CD4-positive, alpha-beta T cell (primary cell): ENCODE data around the gene RYR3. TPM values are rescaled to one million over a fixed set of nuclear protein-coding genes. Genes with fewer than 3 reads are reported as not detected.

ENCODE experiments used
- ATAC-seq: fragments of 200-7000 bp; cut with Tn5 transposase; one replicate; pipeline ENCODE4 v1.10.0; 2022; ENCODE audit warnings: mild to moderate bottlenecking; ENCODE audit not compliant: poor library complexity
- CTCF ChIA-PET: fragments of 350-600 bp; sonication (Branson Sonifier 250); formaldehyde crosslinking; loops from one replicate; lab custom pipeline; 2021; ENCODE audit warnings: antibody characterized with exemption, inconsistent platforms; lab: Charles Lee
- POLR2A ChIA-PET: fragments of 350-600 bp; sonication (Branson Sonifier 250); formaldehyde crosslinking; loops from one replicate; lab custom pipeline; 2021; ENCODE audit warnings: antibody characterized with exemption, inconsistent platforms; lab: Charles Lee
- DNase-seq, 14 experiments: peaks; one replicate each; pipeline ENCODE4 v3.0.0-alpha.2; 2013 to 2020; ENCODE audit warnings: mixed read lengths in 2 of 14
- H3K27ac ChIP-seq, 2 donors: one replicate each; pipeline versions ENCODE4 v1.5.1 to v1.7.0; 2013; ENCODE audit warnings: low read length in 2 of 2, low read depth in 1 of 2, mild to moderate bottlenecking in 1 of 2
- H3K27me3 ChIP-seq, 2 experiments: 1 replicate in 1 of 2; 2 replicates in 1 of 2; pipeline versions ENCODE4 v1.6.1 to v1.7.0; 2013; ENCODE audit warnings: low read length in 2 of 2, control low read depth in 1 of 2, mild to moderate bottlenecking in 1 of 2, moderate library complexity in 1 of 2; ENCODE audit not compliant: insufficient read depth in 2 of 2, control insufficient read depth in 1 of 2
- H3K36me3 ChIP-seq: one replicate; pipeline ENCODE4 v1.6.1; 2013; ENCODE audit warnings: low read length, control low read depth; ENCODE audit not compliant: insufficient read depth
- H3K4me1 ChIP-seq: one replicate; pipeline ENCODE4 v1.6.1; 2013; ENCODE audit warnings: low read length, control low read depth; ENCODE audit not compliant: insufficient read depth
- H3K4me3 ChIP-seq: one replicate; pipeline ENCODE4 v1.5.1; 2013; ENCODE audit warnings: mild to moderate bottlenecking, low read length, moderate library complexity
- H3K9me3 ChIP-seq, 2 experiments: 1 replicate in 1 of 2; 2 replicates in 1 of 2; pipeline versions ENCODE4 v1.6.1 to v1.7.0; 2013; ENCODE audit warnings: low read length in 2 of 2, mild to moderate bottlenecking in 2 of 2, control low read depth in 1 of 2, moderate library complexity in 1 of 2; ENCODE audit not compliant: control insufficient read depth in 1 of 2, insufficient read depth in 1 of 2
- H3K27ac Mint-ChIP-seq: one replicate; pipeline ENCODE4 v1.8.0; 2020; ENCODE audit warnings: mixed read lengths
- H3K27me3 Mint-ChIP-seq: one replicate; pipeline ENCODE4 v1.8.0; 2021; ENCODE audit warnings: mixed read lengths
- H3K36me3 Mint-ChIP-seq: one replicate; pipeline ENCODE4 v1.8.0; 2021; ENCODE audit warnings: low read depth, mixed read lengths
- H3K4me1 Mint-ChIP-seq: one replicate; pipeline ENCODE4 v1.8.0; 2021; ENCODE audit warnings: low read depth, mixed read lengths
- H3K4me3 Mint-ChIP-seq: one replicate; pipeline ENCODE4 v1.8.0; 2020; ENCODE audit warnings: mild to moderate bottlenecking, mixed read lengths
- H3K9me3 Mint-ChIP-seq: one replicate; pipeline ENCODE4 v1.8.0; 2020; ENCODE audit warnings: mixed read lengths
- CTCF ChIP-seq: fragments of 200-600 bp; IDR thresholded peaks from one replicate; pipeline ENCODE4 v1.8.0; 2022; ENCODE audit warnings: antibody characterized with exemption, mild to moderate bottlenecking
- intact Hi-C, 2 experiments: fragments of 100-400 bp; cut with DNase I in 1 of 2; cut with micrococcal nuclease in 1 of 2; formaldehyde crosslinking; loops; one replicate each; pipeline versions ENCODE4 v1.15.1 to v1.9.0; 2023 to 2025; cut with DNase I, micrococcal nuclease
- total RNA-seq, 174 experiments: library from RNA in 2 of 174; stranded (reverse) in 2 of 174; gene quantifications; one replicate each; pipeline ENCODE4 v1.2.3 and lab custom pipeline; 2021 to 2026

Gene RYR3
- total RNA-seq, 2 experiments from 2014 or later = not detected

GRCh38 chr15:33844186-33844585 lies 533.4 kb downstream of the RYR3 start:
- Histone ChIP-seq H3K4me3 (no peak overlapping the region), H3K27ac (no peak overlapping the region), H3K9me3 (no peaks in the 10 kb centered on the region), H3K36me3 (no peaks in the 10 kb centered on the region), H3K27me3 (peaks cover 0 to 4% of the 10 kb centered on the region in 2 experiments), H3K4me1 (no peaks in the 10 kb centered on the region)
- no peak for TF ChIP-seq CTCF
- Mint-ChIP-seq H3K27me3 (peaks cover 35% of the 10 kb centered on the region), H3K36me3 (no peaks in the 10 kb centered on the region), H3K4me1 (no peaks in the 10 kb centered on the region), H3K4me3 (no peak overlapping the region), H3K27ac (no peak overlapping the region), H3K9me3 (no peaks in the 10 kb centered on the region)
- DNase-seq (no peak), ATAC-seq (no peak)
- ChIA-PET CTCF (no interaction called here), POLR2A (no interaction called here)
- intact Hi-C loops = no loop called here

GRCh38 chr15:33844597-33844996 lies 533.8 kb downstream of the RYR3 start:
- ATAC-seq (no peak), DNase-seq (no peak)
- no peak for TF ChIP-seq CTCF
- peaks cover 32% of the 10 kb centered on the region for H3K27me3 Mint-ChIP-seq
- POLR2A ChIA-PET = no interaction called here
- no peak overlapping the region for H3K27ac Mint-ChIP-seq
- H3K9me3 Mint-ChIP-seq = no peaks in the 10 kb centered on the region
- Histone ChIP-seq H3K27ac (no peak overlapping the region), H3K4me1 (no peaks in the 10 kb centered on the region), H3K4me3 (no peak overlapping the region), H3K27me3 (peaks cover 0 to 4% of the 10 kb centered on the region in 2 experiments), H3K9me3 (no peaks in the 10 kb centered on the region), H3K36me3 (no peaks in the 10 kb centered on the region)
- no peak overlapping the region for H3K4me3 Mint-ChIP-seq
- no peaks in the 10 kb centered on the region for H3K36me3 Mint-ChIP-seq
- intact Hi-C loops = no loop called here
- CTCF ChIA-PET = no interaction called here
- no peaks in the 10 kb centered on the region for H3K4me1 Mint-ChIP-seq

GRCh38 chr15:33846142-33846541 lies 535.4 kb downstream of the RYR3 start:
- no peaks in the 10 kb centered on the region for H3K36me3 ChIP-seq
- Mint-ChIP-seq H3K9me3 (no peaks in the 10 kb centered on the region), H3K27ac (no peak overlapping the region), H3K36me3 (no peaks in the 10 kb centered on the region), H3K4me3 (no peak overlapping the region), H3K4me1 (no peaks in the 10 kb centered on the region), H3K27me3 (peaks cover 26% of the 10 kb centered on the region)
- no peaks in the 10 kb centered on the region for H3K9me3 ChIP-seq
- H3K4me3 ChIP-seq = no peak overlapping the region
- TF ChIP-seq CTCF = no peak
- DNase-seq = no peak
- no peaks in the 10 kb centered on the region for H3K4me1 ChIP-seq
- intact Hi-C loops = no loop called here
- no peak overlapping the region for H3K27ac ChIP-seq
- ATAC-seq = no peak
- CTCF ChIA-PET = no interaction called here
- peaks cover 0 to 4% of the 10 kb centered on the region in 2 experiments for H3K27me3 ChIP-seq
- POLR2A ChIA-PET = no interaction called here
